H9 (cell line): ENCODE data around the gene PHF21B. TPM values are rescaled to one million over a fixed set of nuclear protein-coding genes. Genes with fewer than 3 reads are reported as not detected.
A peak's percentile ranks its signal among the peaks of the same experiment; 100 is the strongest.

Source experiments
- DNase-seq: peaks from one replicate; pipeline ENCODE4 v3.0.0-alpha.2; 2017
- H2AFZ ChIP-seq: one replicate; pipeline ENCODE4 v1.6.1; 2013; ENCODE audit warnings: mild to moderate bottlenecking, low read length, control low read depth, moderate library complexity
- H2AK5ac ChIP-seq: 2 replicates; pipeline ENCODE4 v1.6.1; 2013; ENCODE audit warnings: low read length, control low read depth, mixed read lengths; ENCODE audit not compliant: insufficient read length
- H2BK120ac ChIP-seq: one replicate; pipeline ENCODE4 v1.6.1; 2013; ENCODE audit warnings: low read depth, mild to moderate bottlenecking, low read length, control low read depth, inconsistent platforms; ENCODE audit not compliant: poor library complexity, severe bottlenecking
- H2BK12ac ChIP-seq: 2 replicates; pipeline ENCODE4 v1.6.1; 2013; ENCODE audit warnings: low read length, control low read depth, mixed read lengths, low read depth; ENCODE audit not compliant: insufficient read length
- H2BK15ac ChIP-seq: 2 replicates; pipeline ENCODE4 v1.6.1; 2013; ENCODE audit warnings: low read depth, low read length, control low read depth
- H2BK20ac ChIP-seq: one replicate; pipeline ENCODE4 v1.6.1; 2013; ENCODE audit warnings: low read depth, mild to moderate bottlenecking, low read length, control low read depth, inconsistent platforms; ENCODE audit not compliant: poor library complexity, severe bottlenecking
- H2BK5ac ChIP-seq: 2 replicates; pipeline ENCODE4 v1.6.1; 2013; ENCODE audit warnings: low read length, control low read depth, mixed read lengths; ENCODE audit not compliant: insufficient read length
- H3K14ac ChIP-seq: 2 replicates; pipeline ENCODE4 v1.6.1; 2013; ENCODE audit warnings: low read length, control low read depth; ENCODE audit not compliant: insufficient read depth
- H3K18ac ChIP-seq: 2 replicates; pipeline ENCODE4 v1.6.1; 2013; ENCODE audit warnings: low read depth, mild to moderate bottlenecking, mixed read lengths, low read length, control low read depth; ENCODE audit not compliant: insufficient read length
- H3K23ac ChIP-seq: 2 replicates; pipeline ENCODE4 v1.6.1; 2013; ENCODE audit warnings: low read length, control low read depth, mixed read lengths, low read depth; ENCODE audit not compliant: insufficient read length
- H3K23me2 ChIP-seq: 2 replicates; pipeline ENCODE4 v1.6.1; 2013; ENCODE audit warnings: low read depth, mild to moderate bottlenecking, mixed read lengths, low read length, control low read depth; ENCODE audit not compliant: insufficient read length, poor library complexity, severe bottlenecking
- H3K27ac ChIP-seq: 2 replicates; pipeline ENCODE4 v1.5.1; 2013; ENCODE audit warnings: low read length, control low read depth, mixed read lengths, low read depth; ENCODE audit not compliant: insufficient read length
- H3K27me3 ChIP-seq: 2 replicates; pipeline ENCODE4 v1.6.1; 2013; ENCODE audit warnings: low read length, control low read depth, inconsistent platforms; ENCODE audit not compliant: insufficient read depth
- H3K4ac ChIP-seq: 2 replicates; pipeline ENCODE4 v1.6.1; 2013; ENCODE audit warnings: low read depth, mild to moderate bottlenecking, control low read depth, inconsistent platforms, low read length, moderate library complexity
- H3K4me1 ChIP-seq: 2 replicates; pipeline ENCODE4 v1.6.1; 2013; ENCODE audit warnings: low read length, control low read depth, inconsistent platforms; ENCODE audit not compliant: insufficient read depth
- H3K4me2 ChIP-seq: 2 replicates; pipeline ENCODE4 v1.6.1; 2013; ENCODE audit warnings: low read length, control low read depth, mixed read lengths; ENCODE audit not compliant: insufficient read length, insufficient read depth
- H3K56ac ChIP-seq: 2 replicates; pipeline ENCODE4 v1.6.1; 2013; ENCODE audit warnings: low read depth, mild to moderate bottlenecking, mixed read lengths, low read length, control low read depth; ENCODE audit not compliant: insufficient read length
- H3K79me1 ChIP-seq: 2 replicates; pipeline ENCODE4 v1.6.1; 2013; ENCODE audit warnings: low read depth, mild to moderate bottlenecking, moderate library complexity, low read length, control low read depth, inconsistent platforms; ENCODE audit not compliant: insufficient read depth, poor library complexity, severe bottlenecking
- H3K79me2 ChIP-seq: 2 replicates; pipeline ENCODE4 v1.6.1; 2013; ENCODE audit warnings: low read length, control low read depth, inconsistent platforms; ENCODE audit not compliant: insufficient read depth
- H3K9ac ChIP-seq: 2 replicates; pipeline ENCODE4 v1.6.1; 2013; ENCODE audit warnings: low read length, control low read depth, mixed read lengths; ENCODE audit not compliant: insufficient read length; ENCODE audit errors: extremely low read depth
- H3K9me3 ChIP-seq: one replicate; pipeline ENCODE4 v1.6.1; 2013; ENCODE audit warnings: low read depth, low read length, inconsistent platforms; ENCODE audit not compliant: control insufficient read depth
- H3T11ph ChIP-seq: one replicate; pipeline ENCODE4 v1.6.1; 2013; ENCODE audit warnings: mild to moderate bottlenecking, low read length, control low read depth, inconsistent platforms
- H4K20me1 ChIP-seq: one replicate; pipeline ENCODE4 v1.6.1; 2013; ENCODE audit not compliant: control insufficient read depth, insufficient read length, insufficient read depth
- H4K5ac ChIP-seq: 2 replicates; pipeline ENCODE4 v1.6.1; 2013; ENCODE audit warnings: low read depth, mild to moderate bottlenecking, mixed read lengths, low read length, control low read depth; ENCODE audit not compliant: insufficient read length
- H4K8ac ChIP-seq: replicated peaks from 2 replicates; pipeline ENCODE4 v1.6.1; 2013; ENCODE audit warnings: low read length, control low read depth, mixed read lengths, low read depth; ENCODE audit not compliant: insufficient read length
- H4K91ac ChIP-seq: 2 replicates; pipeline ENCODE4 v1.6.1; 2013; ENCODE audit warnings: low read depth, mild to moderate bottlenecking, moderate library complexity, mixed read lengths, low read length, control low read depth; ENCODE audit not compliant: insufficient read length
- H3K27ac Mint-ChIP-seq, 3 experiments: 2 replicates in 2 of 3; 3 replicates in 1 of 3; pipeline ENCODE4 v1.8.0; 2020 to 2021; ENCODE audit warnings: mixed read lengths in 3 of 3, mild to moderate bottlenecking in 1 of 3, moderate library complexity in 1 of 3
- H3K27me3 Mint-ChIP-seq: 2 replicates; pipeline ENCODE4 v1.8.0; 2021; ENCODE audit warnings: low read depth, mild to moderate bottlenecking, moderate library complexity, mixed read lengths
- H3K36me3 Mint-ChIP-seq, 3 experiments: 2 replicates in 2 of 3; 3 replicates in 1 of 3; pipeline ENCODE4 v1.8.0; 2020 to 2021; ENCODE audit warnings: low read depth in 3 of 3, mixed read lengths in 3 of 3; ENCODE audit not compliant: insufficient read depth in 1 of 3
- H3K4me1 Mint-ChIP-seq, 2 experiments: 2 replicates each; pipeline ENCODE4 v1.8.0; 2020; ENCODE audit warnings: mixed read lengths in 2 of 2
- H3K4me3 Mint-ChIP-seq, 2 experiments: 2 replicates in 1 of 2; 3 replicates in 1 of 2; pipeline ENCODE4 v1.8.0; 2020 to 2021; ENCODE audit warnings: mild to moderate bottlenecking in 2 of 2, mixed read lengths in 2 of 2, moderate library complexity in 1 of 2
- H3K9me3 Mint-ChIP-seq, 2 experiments: 2 replicates in 1 of 2; 3 replicates in 1 of 2; pipeline ENCODE4 v1.8.0; 2020; ENCODE audit warnings: mild to moderate bottlenecking in 2 of 2, mixed read lengths in 2 of 2, moderate library complexity in 1 of 2
- CTCF ChIP-seq: fragments of 200-600 bp; sonication (generic); conservative IDR thresholded peaks from 3 replicates; pipeline ENCODE4 v1.8.0; 2021; ENCODE audit warnings: antibody characterized with exemption, mild to moderate bottlenecking
- WGBS: extraction: QIAGEN DNeasy Blood & Tissue Kit; methylation state at CpG from one replicate; pipeline ENCODE4 v1.1.7; 2013; ENCODE audit warnings: missing lambda C conversion rate, low lambda C conversion rate, mixed read lengths; ENCODE audit not compliant: insufficient read length; ENCODE audit errors: extremely low coverage; 5-methylcytosine and 5-hydroxymethylcytosine counted together
- total RNA-seq: library from RNA; stranded (reverse); gene quantifications from 2 replicates; pipeline ENCODE4 v1.2.1, GENCODE V29; 2021

Gene PHF21B
- total RNA-seq, 1 experiment from 2014 or later = 60.3 TPM

GRCh38 chr22:45051946-45052345 is 42.1 kb upstream of the PHF21B start:
- H3K79me1 ChIP-seq = no peaks in the 10 kb centered on the region
- H4K20me1 ChIP-seq = no peaks in the 10 kb centered on the region
- peaks cover 5 to 7% of the 10 kb centered on the region in 2 experiments; a peak in 4 of 5 replicates for H3K9me3 Mint-ChIP-seq
- no peak overlapping the region for H3K4ac ChIP-seq
- H4K5ac ChIP-seq = no peak overlapping the region
- H3K9me3 ChIP-seq = no peaks in the 10 kb centered on the region
- H3T11ph ChIP-seq = no peak overlapping the region
- H3K56ac ChIP-seq = no peak overlapping the region
- no peak overlapping the region for H3K27ac ChIP-seq
- peaks cover 63% of the 10 kb centered on the region for H3K27me3 Mint-ChIP-seq
- H2AK5ac ChIP-seq = no peak overlapping the region
- no peak overlapping the region for H3K18ac ChIP-seq
- H3K4me3 Mint-ChIP-seq = peak overlapping the region in 1 of 2 experiments; percentile 13; a peak in 2 of 5 replicates
- no CpG with 5 or more reads among the region's 10 CpGs for WGBS
- no peak overlapping the region for H4K8ac ChIP-seq
- TF ChIP-seq CTCF = no peak
- H3K9ac ChIP-seq = no peak overlapping the region
- no peak overlapping the region for H2BK12ac ChIP-seq
- peaks cover 0 to 3% (median under 1%) of the 10 kb centered on the region in 3 experiments; a peak in 3 of 7 replicates for H3K36me3 Mint-ChIP-seq
- no peak overlapping the region for H3K4me2 ChIP-seq
- H3K23ac ChIP-seq = no peak overlapping the region
- peaks cover 67 to 69% of the 10 kb centered on the region in 2 experiments for H3K4me1 Mint-ChIP-seq
- H2AFZ ChIP-seq = no peak overlapping the region
- H2BK5ac ChIP-seq = no peak overlapping the region
- no peak overlapping the region for H2BK120ac ChIP-seq
- no peak overlapping the region for H3K14ac ChIP-seq
- no peak overlapping the region for H2BK20ac ChIP-seq
- H3K27me3 ChIP-seq = no peaks in the 10 kb centered on the region; the same call in 1 of the 2 replicates
- H2BK15ac ChIP-seq = no peak overlapping the region
- no peak for DNase-seq
- H3K27ac Mint-ChIP-seq = peak overlapping the region; percentile 83 to 94 (median 92)
- H3K79me2 ChIP-seq = no peaks in the 10 kb centered on the region
- H3K23me2 ChIP-seq = no peaks in the 10 kb centered on the region
- peaks cover 8% of the 10 kb centered on the region; the same call in 1 of the 2 replicates for H3K4me1 ChIP-seq
- no peak overlapping the region for H4K91ac ChIP-seq
